ENCODE data around the gene HSPA4. TPM values are rescaled to one million over a fixed set of nuclear protein-coding genes. Genes with fewer than 3 reads are reported as not detected.

HSPA4 gene
- total and polyA plus RNA-seq, 2 of the 13 experiments (the other 11 are each of a cell fraction or from before 2014, with no cell fraction given): 36.6 to 231 TPM

GRCh38 chr5:133049726-133050048 lies 2.1 kb upstream of the HSPA4 start (continued):
- TF ChIP-seq NFAT5 (CRISPR knock-in tag; IDR thresholded peaks at IDR 0.05) (no peak), BCL6 (CRISPR knock-in tag; IDR thresholded peaks at IDR 0.05) (peak; percentile 87), NR2F2 (IDR thresholded peaks at IDR 0.05; ENCODE audit: borderline replicate concordance, low read depth) (peak; percentile 94), TBX2 (CRISPR knock-in tag; IDR thresholded peaks at IDR 0.05; ENCODE audit: borderline replicate concordance) (peak; percentile 73), NFRKB (IDR thresholded peaks at IDR 0.05) (no peak), ZKSCAN8 (CRISPR knock-in tag; IDR thresholded peaks at IDR 0.05; ENCODE audit: borderline replicate concordance) (peak; percentile 48; the same call in 1 of the 2 replicates), ZSCAN5A (CRISPR knock-in tag; IDR thresholded peaks at IDR 0.05; ENCODE audit: borderline replicate concordance) (peak; percentile 20; the same call in 1 of the 2 replicates), HMG20A (CRISPR knock-in tag; IDR thresholded peaks at IDR 0.05; ENCODE audit: borderline replicate concordance) (peak; percentile 83; the same call in 1 of the 2 replicates), TOE1 (CRISPR knock-in tag; IDR thresholded peaks at IDR 0.05) (no peak), HCFC1 (IDR thresholded peaks at IDR 0.05; ENCODE audit: low read depth, low read length) (no peak), ZBTB25 (CRISPR knock-in tag; IDR thresholded peaks at IDR 0.05) (no peak), DNMT3B (CRISPR knock-in tag; conservative IDR thresholded peaks at IDR 0.05) (no peak), ELF1 (CRISPR knock-in tag; IDR thresholded peaks at IDR 0.05) (no peak), FOXP1 (IDR thresholded peaks at IDR 0.05) (peak; percentile 76), FOXP1 (CRISPR knock-in tag; IDR thresholded peaks at IDR 0.05) (peak; percentile 84), TBP (CRISPR knock-in tag; IDR thresholded peaks at IDR 0.05) (no peak), SPEN (CRISPR knock-in tag; IDR thresholded peaks at IDR 0.05; ENCODE audit: low read depth) (0 out of 2 replicates have a peak, but pooled peaks have one; percentile 38), PRDM15 (CRISPR knock-in tag; IDR thresholded peaks at IDR 0.05) (no peak), THYN1 (CRISPR knock-in tag; IDR thresholded peaks at IDR 0.05; ENCODE audit: borderline replicate concordance, low read depth) (0 out of 2 replicates have a peak, but pooled peaks have one; percentile 33), KDM6A (CRISPR knock-in tag; IDR thresholded peaks at IDR 0.05; ENCODE audit: low read depth) (peak; percentile 85), GATAD1 (CRISPR knock-in tag; IDR thresholded peaks at IDR 0.05) (peak; percentile 48; the same call in 1 of the 2 replicates), HDAC2 (CRISPR knock-in tag; IDR thresholded peaks at IDR 0.05) (peak; percentile 88)
